ENCODE results near the gene ANHX.

GRCh38 chr12:133204264-133204603, 31.4 kb downstream of the ANHX start:
- no peak for TF ChIP-seq POLR2A (IDR thresholded peaks at IDR 0.05)
- TF ChIP-seq POLR2AphosphoS5 (IDR thresholded peaks at IDR 0.05): no peak
- no peak for TF ChIP-seq CTCF (IDR thresholded peaks at IDR 0.05)
